ENCODE results near the gene ARHGAP22.

GRCh38 chr10:48474765-48475365 lies 130.0 kb downstream of the ARHGAP22 start:
- TF ChIP-seq CTCF (IDR thresholded peaks at IDR 0.05) (no peak), POLR2A (IDR thresholded peaks at IDR 0.05) (no peak)

All from vagina (tissue), 2 donors.